ENCODE data around the gene CACNA1F.

CACNA1F gene

DNA sequence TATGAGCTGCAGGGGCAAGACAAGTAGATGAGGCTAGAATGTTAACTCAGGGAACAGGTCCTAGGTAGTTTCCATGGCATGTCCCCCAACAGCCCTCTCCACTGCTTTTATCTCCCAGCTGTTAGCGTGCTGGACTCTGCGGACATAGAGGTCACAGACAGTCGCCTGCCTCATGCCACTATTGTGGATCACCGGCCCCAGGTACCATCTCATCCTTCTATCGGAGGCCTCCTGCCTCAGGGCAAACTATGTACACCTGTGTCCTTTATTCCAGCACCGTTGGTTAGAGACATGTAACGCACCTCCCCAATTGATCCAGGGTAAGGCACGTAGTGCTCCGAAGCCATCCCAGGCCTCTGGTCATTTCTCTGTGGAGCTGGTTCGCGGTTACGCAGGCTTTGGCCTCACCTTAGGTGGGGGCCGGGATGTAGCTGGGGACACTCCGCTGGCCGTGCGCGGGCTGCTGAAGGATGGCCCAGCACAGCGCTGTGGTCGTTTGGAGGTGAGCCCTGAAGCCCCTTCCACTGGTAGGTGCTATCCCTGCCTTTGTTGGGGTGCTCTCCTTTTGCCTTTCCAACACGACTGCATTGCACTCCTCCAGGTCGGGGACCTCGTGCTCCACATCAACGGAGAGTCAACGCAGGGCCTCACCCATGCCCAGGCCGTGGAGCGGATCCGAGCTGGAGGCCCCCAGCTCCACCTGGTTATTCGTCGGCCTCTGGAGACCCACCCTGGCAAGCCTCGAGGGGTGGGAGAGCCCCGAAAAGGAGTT lies 68.4 kb downstream of the CACNA1F start:
- TF ChIP-seq ZFX (IDR thresholded peaks at IDR 0.05), result no peak
- TF ChIP-seq, protein P1, sequence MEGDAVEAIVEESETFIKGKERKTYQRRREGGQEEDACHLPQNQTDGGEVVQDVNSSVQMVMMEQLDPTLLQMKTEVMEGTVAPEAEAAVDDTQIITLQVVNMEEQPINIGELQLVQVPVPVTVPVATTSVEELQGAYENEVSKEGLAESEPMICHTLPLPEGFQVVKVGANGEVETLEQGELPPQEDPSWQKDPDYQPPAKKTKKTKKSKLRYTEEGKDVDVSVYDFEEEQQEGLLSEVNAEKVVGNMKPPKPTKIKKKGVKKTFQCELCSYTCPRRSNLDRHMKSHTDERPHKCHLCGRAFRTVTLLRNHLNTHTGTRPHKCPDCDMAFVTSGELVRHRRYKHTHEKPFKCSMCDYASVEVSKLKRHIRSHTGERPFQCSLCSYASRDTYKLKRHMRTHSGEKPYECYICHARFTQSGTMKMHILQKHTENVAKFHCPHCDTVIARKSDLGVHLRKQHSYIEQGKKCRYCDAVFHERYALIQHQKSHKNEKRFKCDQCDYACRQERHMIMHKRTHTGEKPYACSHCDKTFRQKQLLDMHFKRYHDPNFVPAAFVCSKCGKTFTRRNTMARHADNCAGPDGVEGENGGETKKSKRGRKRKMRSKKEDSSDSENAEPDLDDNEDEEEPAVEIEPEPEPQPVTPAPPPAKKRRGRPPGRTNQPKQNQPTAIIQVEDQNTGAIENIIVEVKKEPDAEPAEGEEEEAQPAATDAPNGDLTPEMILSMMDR (conservative IDR thresholded peaks at IDR 0.05), result no peak
- H3K27ac ChIP-seq, result peak overlapping the region; percentile 78

DNA sequence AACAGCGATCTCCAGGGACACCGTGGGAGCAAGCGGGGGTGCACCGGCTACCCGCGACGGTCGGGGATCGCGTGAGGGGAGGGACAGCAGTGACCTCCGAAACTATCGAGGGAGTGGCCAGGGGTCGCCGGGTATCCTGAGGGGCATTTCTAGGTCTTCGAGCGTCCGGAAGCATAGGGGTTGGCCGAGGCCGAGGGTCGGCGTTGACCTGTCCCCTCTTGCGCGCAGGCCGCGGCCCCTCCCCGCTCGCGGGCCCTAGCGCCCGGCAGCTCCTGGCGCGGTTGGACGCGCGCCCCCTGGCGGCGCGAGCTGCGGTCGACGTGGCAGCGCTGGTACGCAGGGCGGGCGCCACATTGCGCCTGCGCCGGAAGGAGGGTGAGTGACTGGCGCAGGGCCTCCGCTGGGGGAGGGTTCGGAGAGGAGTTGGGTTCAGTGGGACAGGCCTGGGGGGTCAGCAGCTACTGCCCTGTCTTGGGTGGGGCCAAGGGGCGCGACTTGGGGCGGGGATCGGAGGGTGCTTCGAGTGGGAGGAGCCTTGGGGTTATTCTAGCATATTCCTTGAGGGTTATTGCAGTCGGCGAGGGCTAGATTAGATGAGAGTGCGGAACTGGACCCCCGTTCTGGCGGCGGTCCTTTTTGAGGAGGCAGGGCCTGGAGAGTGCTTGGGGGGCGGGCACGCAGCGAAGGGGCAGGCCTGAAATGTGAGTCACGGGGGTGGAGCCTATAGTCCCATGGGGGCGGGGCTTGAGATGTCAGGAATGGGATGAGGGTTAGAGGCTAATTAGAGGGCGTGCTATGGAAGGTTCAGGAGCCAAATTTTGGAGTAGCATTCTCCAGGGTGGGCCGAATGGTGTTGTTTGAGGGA lies 69.4 kb downstream of the CACNA1F start:
- peak overlapping the region; percentile 78 for H3K27ac ChIP-seq

DNA sequence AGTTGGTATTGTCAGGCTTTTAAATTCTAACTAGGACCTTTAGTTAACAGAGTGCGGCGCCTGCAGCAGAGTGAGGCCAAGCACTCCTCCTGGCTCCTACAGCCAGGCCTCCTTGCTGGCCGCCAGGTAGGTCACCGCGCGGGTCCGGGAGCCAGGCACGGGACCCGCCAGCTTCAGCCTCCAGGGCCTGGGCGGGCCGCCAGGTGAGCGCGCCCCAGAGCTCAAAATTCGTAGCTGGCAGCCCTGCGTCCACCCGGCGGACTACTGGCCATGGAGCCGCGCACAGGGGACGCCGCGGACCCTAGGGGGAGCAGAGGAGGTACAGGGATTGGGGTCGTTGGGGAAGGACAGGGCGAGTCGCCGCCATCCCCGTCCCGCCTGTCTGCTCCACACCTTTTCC lies 70.5 kb downstream of the CACNA1F start, which contains the start of gene MAGIX:
Gene MAGIX, plus strand, starts transcription at position 139 of the 400 bp plus-strand sequence. Its CDS starts 132 bp downstream, at position 271.
- H3K27ac ChIP-seq, result peak within 1 kb of the TSS; percentile 78
- TF ChIP-seq, protein P1 (conservative IDR thresholded peaks at IDR 0.05), result no peak
- TF ChIP-seq ZFX (IDR thresholded peaks at IDR 0.05), result no peak

More for the DNA sequence above, 69.4 kb downstream of the CACNA1F start:
- TF ChIP-seq ZFX (IDR thresholded peaks at IDR 0.05), result no peak
- TF ChIP-seq, protein P1 (conservative IDR thresholded peaks at IDR 0.05), result peak; percentile 86

DNA sequence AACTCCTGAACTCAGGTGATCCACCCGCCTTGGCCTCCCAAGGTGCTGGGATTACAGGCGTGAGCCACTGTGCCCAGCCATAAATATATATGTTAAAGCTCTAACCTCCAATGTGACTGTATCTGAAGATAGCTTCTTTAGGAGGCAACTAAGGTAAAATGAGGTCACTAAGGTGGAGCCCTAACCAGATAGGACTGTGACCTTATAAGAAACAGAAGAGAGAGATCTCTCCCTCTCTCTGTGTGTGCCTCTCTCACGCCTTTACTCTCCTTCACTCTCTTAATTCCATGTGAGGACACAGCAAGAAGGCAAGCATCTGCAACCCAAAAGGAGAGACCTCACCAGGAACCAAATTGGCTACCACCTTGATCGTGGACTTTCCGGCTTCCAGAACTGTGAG lies 71.5 kb downstream of the CACNA1F start:
- TF ChIP-seq, protein P1 (conservative IDR thresholded peaks at IDR 0.05), result no peak
- no peak for TF ChIP-seq ZFX (IDR thresholded peaks at IDR 0.05)
- H3K27ac ChIP-seq, result no peak overlapping the region; the same call in 1 of the 2 replicates

DNA sequence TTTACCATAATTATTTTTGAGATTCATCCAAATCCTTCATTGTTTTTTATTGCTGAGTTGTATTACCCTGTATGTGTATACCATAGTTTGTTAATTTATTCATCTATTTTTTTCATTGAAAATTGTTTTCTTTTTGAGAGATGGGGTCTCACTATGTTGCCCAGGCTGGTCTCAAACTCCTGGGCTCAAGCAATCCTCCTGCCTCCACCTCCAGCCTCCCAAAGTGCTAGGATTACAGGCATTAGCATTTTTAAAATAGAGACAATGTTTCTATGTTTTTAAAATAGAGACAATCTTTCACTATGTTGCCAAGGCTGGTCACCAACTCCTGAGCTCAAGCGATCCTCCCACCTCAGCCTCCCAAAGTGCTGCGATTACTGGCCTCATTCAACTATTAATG lies 72.2 kb downstream of the CACNA1F start:
- H3K27ac ChIP-seq, result no peak overlapping the region
- TF ChIP-seq ZFX (IDR thresholded peaks at IDR 0.05), result no peak
- TF ChIP-seq, protein P1 (conservative IDR thresholded peaks at IDR 0.05), result no peak

DNA sequence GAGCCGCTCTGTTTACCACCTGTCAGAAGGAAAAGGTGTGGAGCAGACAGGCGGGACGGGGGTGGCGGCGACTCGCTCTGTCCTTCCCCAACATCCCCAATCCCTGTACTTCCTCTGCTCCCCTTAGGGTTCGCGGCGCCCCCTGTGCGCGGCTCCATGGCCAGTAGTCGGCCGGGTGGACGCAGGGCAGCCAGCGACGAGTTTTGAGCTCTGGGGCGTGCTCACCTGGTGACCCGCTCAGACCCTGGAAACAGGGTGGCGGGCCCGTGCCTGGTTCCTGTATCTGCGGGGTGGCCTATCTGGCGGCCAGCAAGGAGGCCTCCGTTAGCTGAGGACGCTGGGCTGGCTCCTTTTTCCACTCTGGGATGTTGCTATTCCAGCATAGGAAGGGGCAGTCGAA lies 75.9 kb downstream of the CACNA1F start:
- TF ChIP-seq, protein P1 (conservative IDR thresholded peaks at IDR 0.05), result no peak
- TF ChIP-seq ZFX (IDR thresholded peaks at IDR 0.05), result no peak
- H3K27ac ChIP-seq, result no peak overlapping the region
